CD14-positive monocyte (primary cell): Measurements from ENCODE around the gene BSN. TPM values are rescaled to one million over a fixed set of nuclear protein-coding genes. Genes with fewer than 3 reads are reported as not detected.

Source experiments
- DNase-seq, 3 donors: peaks; one replicate each; pipeline ENCODE4 v3.0.0-alpha.2; 2011 to 2022
- H2AFZ ChIP-seq: 2 replicates; pipeline ENCODE4 v1.6.0; 2012; ENCODE audit warnings: mild to moderate bottlenecking, low read depth, low read length, inconsistent platforms; ENCODE audit not compliant: insufficient read depth, poor library complexity, severe bottlenecking
- H3K27ac ChIP-seq, 2 donors: 1 replicate in 1 of 2; 2 replicates in 1 of 2; pipeline ENCODE4 v1.5.1; 2012 to 2013; ENCODE audit warnings: low read length in 2 of 2, control low read depth in 1 of 2, inconsistent platforms in 1 of 2, low read depth in 1 of 2, mild to moderate bottlenecking in 1 of 2
- H3K27me3 ChIP-seq, 2 donors: one replicate each; pipeline versions ENCODE4 v1.6.0 to v1.6.1; 2011 to 2013; ENCODE audit warnings: low read length in 2 of 2; ENCODE audit not compliant: control insufficient read depth in 2 of 2, insufficient read depth in 2 of 2
- H3K36me3 ChIP-seq, 2 donors: replicated peaks in 1 of 2; 1 replicate in 1 of 2; 2 replicates in 1 of 2; pipeline versions ENCODE4 v1.5.1 to v1.6.1; 2012 to 2013; ENCODE audit warnings: low read length in 2 of 2, control low read depth in 1 of 2, inconsistent platforms in 1 of 2, mild to moderate bottlenecking in 1 of 2; ENCODE audit not compliant: insufficient read depth in 2 of 2, control insufficient read depth in 1 of 2
- H3K4me1 ChIP-seq, 2 donors: 1 replicate in 1 of 2; 2 replicates in 1 of 2; pipeline versions ENCODE4 v1.5.1 to v1.6.1; 2012 to 2013; ENCODE audit warnings: low read length in 2 of 2, control low read depth in 1 of 2, inconsistent platforms in 1 of 2, mild to moderate bottlenecking in 1 of 2, moderate library complexity in 1 of 2; ENCODE audit not compliant: insufficient read depth in 2 of 2, control insufficient read depth in 1 of 2
- H3K4me2 ChIP-seq: replicated peaks from 2 replicates; pipeline ENCODE3; 2012; ENCODE audit warnings: low read length, moderate library complexity, mild to moderate bottlenecking; ENCODE audit not compliant: poor library complexity, severe bottlenecking; ENCODE audit errors: extremely low read depth
- H3K4me3 ChIP-seq, 3 experiments: fragments of 200-600 bp in 1 of 3; sonication (generic) in 1 of 3; replicated peaks in 1 of 3; 1 replicate in 2 of 3; 2 replicates in 1 of 3; pipeline ENCODE4 v1.5.1; 2011 to 2013; ENCODE audit warnings: low read length in 3 of 3, mild to moderate bottlenecking in 3 of 3, control low read depth in 2 of 3, low read depth in 2 of 3, inconsistent platforms in 1 of 3, moderate library complexity in 1 of 3
- H3K79me2 ChIP-seq: 2 replicates; pipeline ENCODE4 v1.6.0; 2012; ENCODE audit warnings: mild to moderate bottlenecking, control low read depth, inconsistent platforms, low read length, moderate library complexity; ENCODE audit not compliant: insufficient read depth
- H3K9ac ChIP-seq: 2 replicates; pipeline ENCODE4 v1.6.0; 2017; ENCODE audit warnings: low read length, mild to moderate bottlenecking; ENCODE audit not compliant: insufficient read depth, poor library complexity, severe bottlenecking
- H3K9me3 ChIP-seq, 2 donors: replicated peaks in 1 of 2; 1 replicate in 1 of 2; 2 replicates in 1 of 2; pipeline versions ENCODE4 v1.5.1 to v1.6.1; 2012 to 2013; ENCODE audit warnings: low read length in 2 of 2, control low read depth in 1 of 2; ENCODE audit not compliant: control insufficient read depth in 1 of 2, insufficient read depth in 1 of 2
- H4K20me1 ChIP-seq: 2 replicates; pipeline ENCODE4 v1.6.0; 2012; ENCODE audit warnings: mild to moderate bottlenecking, low read length, control low read depth, moderate library complexity; ENCODE audit not compliant: insufficient read depth
- H3K27ac Mint-ChIP-seq, 7 donors: one replicate each; pipeline ENCODE4 v1.8.0; 2020; ENCODE audit warnings: mild to moderate bottlenecking in 7 of 7, mixed read lengths in 7 of 7, moderate library complexity in 6 of 7, inconsistent platforms in 2 of 7
- H3K27me3 Mint-ChIP-seq, 3 donors: one replicate each; pipeline ENCODE4 v1.8.0; 2021 to 2022; ENCODE audit warnings: low read depth in 3 of 3, mild to moderate bottlenecking in 3 of 3, mixed read lengths in 3 of 3, moderate library complexity in 3 of 3, inconsistent platforms in 1 of 3
- H3K36me3 Mint-ChIP-seq, 2 donors: one replicate each; pipeline ENCODE4 v1.8.0; 2020; ENCODE audit warnings: mixed read lengths in 2 of 2, inconsistent platforms in 1 of 2, mild to moderate bottlenecking in 1 of 2
- H3K4me1 Mint-ChIP-seq: one replicate; pipeline ENCODE4 v1.8.0; 2020; ENCODE audit warnings: mild to moderate bottlenecking, mixed read lengths
- H3K4me3 Mint-ChIP-seq, 2 donors: one replicate each; pipeline ENCODE4 v1.8.0; 2020; ENCODE audit warnings: mild to moderate bottlenecking in 2 of 2, mixed read lengths in 2 of 2, moderate library complexity in 1 of 2
- H3K9me3 Mint-ChIP-seq, 7 donors: one replicate each; pipeline ENCODE4 v1.8.0; 2020 to 2022; ENCODE audit warnings: mixed read lengths in 7 of 7, mild to moderate bottlenecking in 6 of 7, moderate library complexity in 6 of 7, inconsistent platforms in 2 of 7
- WGBS: methylation state at CpG from one replicate; pipeline ENCODE4 v1.1.5; 2013; ENCODE audit warnings: missing lambda C conversion rate; ENCODE audit not compliant: insufficient coverage; 5-methylcytosine and 5-hydroxymethylcytosine counted together
- intact Hi-C, 2 donors: fragments of 100-400 bp; cut with micrococcal nuclease; formaldehyde crosslinking; loops; one replicate each; pipeline versions ENCODE4 v1.15.0 to v1.15.1; 2023
- polyA plus RNA-seq, 3 donors: library from polyadenylated mRNA; depleted of rRNA in 1 of 3; unstranded in 2 of 3; stranded (reverse) in 1 of 3; fragments of 300-500 nt in 2 of 3; fragments of >200 nt in 1 of 3; fragmentation: Illumina TruSeq in 2 of 3; gene quantifications; 1 replicate in 2 of 3; 2 replicates in 1 of 3; pipeline ENCODE4 v1.2.3, GENCODE V29; 2012 to 2021
- small RNA-seq: library from RNA; depleted of rRNA; stranded (forward); fragments of <200 nt; gene quantifications from one replicate; pipeline ENCODE3, GENCODE V24; 2012; ENCODE audit warnings: low read depth; ENCODE audit not compliant: insufficient read length
- TF ChIP-seq, protein P1 (sequence below): fragments of 200-600 bp; IDR thresholded peaks from one replicate; pipeline ENCODE4 v1.8.0; 2022; ENCODE audit warnings: antibody characterized with exemption, mild to moderate bottlenecking

BSN gene
- polyA plus RNA-seq, 3 donors, result not detected

DNA sequence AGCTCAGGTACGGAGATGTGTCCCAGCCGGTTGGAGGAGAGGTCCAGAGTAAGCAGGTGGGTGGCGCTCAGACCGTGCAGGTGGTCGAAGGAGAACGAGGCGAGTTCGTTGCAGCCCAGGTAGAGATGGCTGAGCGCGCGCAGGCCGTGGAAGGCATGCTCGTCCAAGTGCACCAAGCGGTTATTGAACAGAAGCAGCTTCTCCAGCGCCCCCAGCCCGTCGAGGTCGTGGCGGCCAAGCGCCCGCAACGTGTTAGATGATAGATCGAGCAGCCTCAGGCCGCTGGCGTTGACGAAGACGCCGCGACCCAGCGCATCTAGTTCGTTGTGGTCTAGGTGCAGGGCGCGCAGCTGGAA, 164.6 kb downstream of the BSN start:
- Mint-ChIP-seq H3K4me3 (peak overlapping the region; percentile 85 to 93), H3K27ac (peak overlapping the region in 2 of 7 donors; percentile 62 to 72), H3K36me3 (peaks cover 29 to 43% of the 10 kb centered on the region in 2 donors), H3K9me3 (peaks cover 0 to 5% (median 0%) of the 10 kb centered on the region in 7 donors), H3K4me1 (peaks cover 27% of the 10 kb centered on the region), H3K27me3 (peaks cover 7 to 9% (median 7%) of the 10 kb centered on the region in 3 donors)
- Histone ChIP-seq H3K79me2 (peaks cover 22% of the 10 kb centered on the region), H4K20me1 (peaks cover 31% of the 10 kb centered on the region), H3K27ac (no peak overlapping the region), H3K36me3 (peaks cover 10 to 33% of the 10 kb centered on the region in 2 donors), H3K4me2 (peak overlapping the region; percentile 92), H2AFZ (peak overlapping the region; percentile 72), H3K4me1 (peaks cover 23 to 31% of the 10 kb centered on the region in 2 donors), H3K9me3 (no peaks in the 10 kb centered on the region), H3K27me3 (peaks cover 0 to 7% of the 10 kb centered on the region in 2 donors), H3K4me3 (peak overlapping the region; percentile 45 to 80 (median 46)), H3K9ac (peak overlapping the region; percentile 43)
- WGBS, result 14% methylated on average over 33 of the region's 33 CpGs
- peak in 1 of 3 donors; percentile 7 for DNase-seq
- intact Hi-C loops, result loop anchor here in 1 of 2 donors (10.0 kb wide), 1 partner anchor 226 kb away; the partner anchor contains the start of gene RBM6
- TF ChIP-seq, protein P1, sequence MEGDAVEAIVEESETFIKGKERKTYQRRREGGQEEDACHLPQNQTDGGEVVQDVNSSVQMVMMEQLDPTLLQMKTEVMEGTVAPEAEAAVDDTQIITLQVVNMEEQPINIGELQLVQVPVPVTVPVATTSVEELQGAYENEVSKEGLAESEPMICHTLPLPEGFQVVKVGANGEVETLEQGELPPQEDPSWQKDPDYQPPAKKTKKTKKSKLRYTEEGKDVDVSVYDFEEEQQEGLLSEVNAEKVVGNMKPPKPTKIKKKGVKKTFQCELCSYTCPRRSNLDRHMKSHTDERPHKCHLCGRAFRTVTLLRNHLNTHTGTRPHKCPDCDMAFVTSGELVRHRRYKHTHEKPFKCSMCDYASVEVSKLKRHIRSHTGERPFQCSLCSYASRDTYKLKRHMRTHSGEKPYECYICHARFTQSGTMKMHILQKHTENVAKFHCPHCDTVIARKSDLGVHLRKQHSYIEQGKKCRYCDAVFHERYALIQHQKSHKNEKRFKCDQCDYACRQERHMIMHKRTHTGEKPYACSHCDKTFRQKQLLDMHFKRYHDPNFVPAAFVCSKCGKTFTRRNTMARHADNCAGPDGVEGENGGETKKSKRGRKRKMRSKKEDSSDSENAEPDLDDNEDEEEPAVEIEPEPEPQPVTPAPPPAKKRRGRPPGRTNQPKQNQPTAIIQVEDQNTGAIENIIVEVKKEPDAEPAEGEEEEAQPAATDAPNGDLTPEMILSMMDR, result no peak

- peaks cover 31% of the 10 kb centered on the region for H4K20me1 ChIP-seq
- H3K27ac ChIP-seq, result peak within 1 kb of the TSS in 1 of 2 donors; percentile 36
- peaks cover 30% of the 10 kb centered on the region for H3K4me1 Mint-ChIP-seq
- intact Hi-C loops, result loop anchor here in 1 of 2 donors (10.0 kb wide), 1 partner anchor 225 kb away; the partner anchor contains the start of gene RBM6
- peak within 1 kb of the TSS; percentile 32 to 86 (median 72) for H3K27ac Mint-ChIP-seq
- H3K4me3 ChIP-seq, result peak within 1 kb of the TSS; percentile 45 to 80 (median 46)
- peaks cover 7 to 9% (median 7%) of the 10 kb centered on the region in 3 donors for H3K27me3 Mint-ChIP-seq
- DNase-seq, result peak; percentile 87 to 94 (median 89)
- peaks cover 26 to 34% of the 10 kb centered on the region in 2 donors for H3K4me1 ChIP-seq
- peaks cover 29 to 40% of the 10 kb centered on the region in 2 donors for H3K36me3 Mint-ChIP-seq
- no peaks in the 10 kb centered on the region for H3K9me3 ChIP-seq
- H3K4me3 Mint-ChIP-seq, result peak within 1 kb of the TSS; percentile 85 to 93
- H2AFZ ChIP-seq, result peak within 1 kb of the TSS; percentile 72
- H3K9me3 Mint-ChIP-seq, result peaks cover 0 to 5% (median 0%) of the 10 kb centered on the region in 7 donors
- H3K36me3 ChIP-seq, result peaks cover 10 to 33% of the 10 kb centered on the region in 2 donors
- peaks cover 0 to 7% of the 10 kb centered on the region in 2 donors for H3K27me3 ChIP-seq
- peak within 1 kb of the TSS; percentile 92 for H3K4me2 ChIP-seq
- peak within 1 kb of the TSS; percentile 43 for H3K9ac ChIP-seq
- TF ChIP-seq, protein P1, result peak; percentile 79
- peaks cover 22% of the 10 kb centered on the region for H3K79me2 ChIP-seq
- WGBS, result under 1% methylated on average over 46 of the region's 50 CpGs
These were observed 165.1 kb downstream of the BSN start, which contains the start of gene AMIGO3 for GRCh38 chr3:49719214-49719884. AMIGO3 (minus strand) TSS chr3:49719684; CDS start chr3:49719465, 219 bp downstream.

Small RNA genes lying within 50 kb of the gene (small RNA-seq; reads per million reads assigned to genes)
- gene AMIGO3, result not detected

Other genes starting within 250 kb of the BSN start
- 100 to 1,000 TPM in 1 of 3 donors, 10 to 100 TPM in 2; 68.6 to 125 (median 78.9) TPM for gene USP4, start 214.4 kb upstream of the BSN start, polyA plus RNA-seq
- 1,000 to 10,000 TPM; 1,287 to 2,105 (median 1,394) TPM for gene GPX1, start 196.1 kb upstream of the BSN start, polyA plus RNA-seq
- gene RHOA, start 142.5 kb upstream of the BSN start, polyA plus RNA-seq, result 1,000 to 10,000 TPM in 2 of 3 donors, 100 to 1,000 TPM in 1; 624 to 1,306 (median 1,179) TPM
- 10 to 100 TPM; 22.4 to 35.5 (median 26.7) TPM for gene TCTA, start 142.1 kb upstream of the BSN start, polyA plus RNA-seq
- gene AMT, start 132.0 kb upstream of the BSN start, polyA plus RNA-seq, result 10 to 100 TPM in 1 of 3 donors, 1 to 10 TPM in 2; 2.0 to 25.1 (median 3.1) TPM
- gene NICN1, start 125.2 kb upstream of the BSN start, polyA plus RNA-seq, result 10 to 100 TPM in 1 of 3 donors, 1 to 10 TPM in 2; 5.0 to 23.3 (median 5.6) TPM
- gene DAG1, start 84.2 kb upstream of the BSN start, polyA plus RNA-seq, result 1 to 10 TPM; 3.9 to 5.8 (median 4.2) TPM
- gene APEH, start 119.9 kb downstream of the BSN start, polyA plus RNA-seq, result 100 to 1,000 TPM in 1 of 3 donors, 10 to 100 TPM in 2; 66.1 to 105 (median 92.6) TPM
- 10 to 100 TPM in 1 of 3 donors, under 1 TPM in 1, not detected in 1; 0.28 to 17.8 TPM for gene MST1, start 135.0 kb downstream of the BSN start, polyA plus RNA-seq
- gene RNF123, start 135.1 kb downstream of the BSN start, polyA plus RNA-seq, result 10 to 100 TPM; 11.1 to 46.2 (median 15.7) TPM
- under 1 TPM in 1 of 3 donors, not detected in 2; 0.96 TPM for gene AMIGO3, start 165.2 kb downstream of the BSN start, polyA plus RNA-seq
- gene GMPPB, start 169.5 kb downstream of the BSN start, polyA plus RNA-seq, result 10 to 100 TPM; 14.7 to 17.6 (median 17.6) TPM
- 10 to 100 TPM; 15.8 to 27.1 (median 16.1) TPM for gene IP6K1, start 232.1 kb downstream of the BSN start, polyA plus RNA-seq
- gene CDHR4, start 245.4 kb downstream of the BSN start, polyA plus RNA-seq, result not detected
- gene INKA1, start 248.8 kb downstream of the BSN start, polyA plus RNA-seq, result 1 to 10 TPM in 2 of 3 donors, under 1 TPM in 1; 0.43 to 1.3 (median 1.3) TPM